ENCODE data around the gene TATDN2. TPM values are rescaled to one million over a fixed set of nuclear protein-coding genes. Genes with fewer than 3 reads are reported as not detected.

The TATDN2 gene
- polyA plus RNA-seq, 4 donors, result 13.8 to 28.3 (median 17.4) TPM

DNA sequence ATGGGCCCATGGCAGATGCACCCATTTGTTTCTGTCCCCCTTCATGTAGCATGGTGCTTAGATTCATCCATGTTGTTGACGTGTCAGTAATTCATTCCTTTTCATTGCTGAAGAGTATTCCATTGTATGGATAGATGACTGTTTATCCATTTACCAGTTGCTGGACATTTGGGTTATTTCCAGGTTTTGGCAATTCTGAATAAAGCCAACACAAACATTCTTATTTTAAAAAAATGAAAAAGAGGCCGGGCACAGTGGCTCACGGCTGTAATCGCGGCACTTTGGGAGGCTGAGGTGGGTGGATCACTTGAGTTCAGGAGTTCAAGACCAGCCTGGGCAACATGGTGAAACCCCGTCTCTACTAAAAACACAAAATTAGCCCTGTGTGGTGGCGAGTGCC lies 18.7 kb upstream of the TATDN2 start:
- no peak overlapping the region for H3K27ac ChIP-seq (ENCODE audit: low read depth in 1 of 3, low read length in 2 of 3)
- no peaks in the 10 kb centered on the region for H3K9me3 ChIP-seq (ENCODE audit: control insufficient read depth in 2 of 2, insufficient read depth in 1 of 2, low read depth in 1 of 2, low read length in 1 of 2)
- no peak for FAIRE-seq
- peaks cover 0 to 6% (median 2%) of the 10 kb centered on the region in 3 donors for H3K4me1 ChIP-seq (ENCODE audit: control insufficient read depth in 3 of 3, insufficient read depth in 2 of 3, low read depth in 1 of 3, low read length in 2 of 3)
- peaks cover 0 to 9% (median 2%) of the 10 kb centered on the region in 3 donors for H3K36me3 ChIP-seq (ENCODE audit: control insufficient read depth in 3 of 3, insufficient read depth in 2 of 3, low read depth in 1 of 3, low read length in 3 of 3)
- 93 to 95% (median 94%) methylated on average over 7 of the region's 7 CpGs for WGBS, 3 donors
- DNase-seq, result no peak
- no peaks in the 10 kb centered on the region for H3K27me3 ChIP-seq (ENCODE audit: control insufficient read depth in 3 of 3, insufficient read depth in 3 of 3, low read length in 3 of 3)
- no peak overlapping the region for H3K4me3 ChIP-seq (ENCODE audit: low read depth in 1 of 3, low read length in 3 of 3)

- DNase-seq, result no peak
- Histone ChIP-seq H3K27me3 (ENCODE audit: control insufficient read depth in 3 of 3, insufficient read depth in 3 of 3, low read length in 3 of 3) (no peaks in the 10 kb centered on the region), H3K9me3 (ENCODE audit: control insufficient read depth in 2 of 2, insufficient read depth in 1 of 2, low read depth in 1 of 2, low read length in 1 of 2) (no peaks in the 10 kb centered on the region), H3K4me1 (ENCODE audit: control insufficient read depth in 3 of 3, insufficient read depth in 2 of 3, low read depth in 1 of 3, low read length in 2 of 3) (no peaks in the 10 kb centered on the region), H3K36me3 (ENCODE audit: control insufficient read depth in 3 of 3, insufficient read depth in 2 of 3, low read depth in 1 of 3, low read length in 3 of 3) (peaks cover 0 to 16% (median 0%) of the 10 kb centered on the region in 3 donors), H3K4me3 (ENCODE audit: low read depth in 1 of 3, low read length in 3 of 3) (no peak overlapping the region), H3K27ac (ENCODE audit: low read depth in 1 of 3, low read length in 2 of 3) (no peak overlapping the region)
- FAIRE-seq, result no peak
- WGBS, 3 donors, result 78 to 89% (median 81%) methylated on average over 7 of the region's 7 CpGs
Measured at GRCh38 chr3:10232137-10232536, 16.1 kb upstream of the TATDN2 start.

DNA sequence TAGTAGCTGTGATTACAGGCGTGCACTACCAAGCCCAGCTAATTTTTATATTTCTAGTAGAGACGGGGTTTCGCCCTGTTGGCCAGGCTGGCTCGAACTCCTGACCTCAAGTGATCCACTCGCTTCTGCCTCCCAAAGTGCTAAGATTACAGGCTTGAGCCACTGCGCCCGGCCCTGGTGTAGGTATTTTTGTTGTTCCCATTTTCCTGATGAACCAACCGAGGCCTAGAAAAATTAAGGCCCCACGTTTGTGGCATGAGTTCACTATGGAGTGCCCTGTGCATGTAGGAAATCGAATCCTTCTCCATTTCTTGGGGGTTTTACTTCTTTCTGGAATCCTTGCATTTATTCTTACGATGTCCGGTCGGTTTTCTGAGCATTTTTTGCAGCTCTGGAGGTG lies 14.3 kb upstream of the TATDN2 start:
- no peak overlapping the region for H3K4me3 ChIP-seq (ENCODE audit: low read depth in 1 of 3, low read length in 3 of 3)
- WGBS, 3 donors, result 95 to 97% (median 95%) methylated on average over 13 of the region's 13 CpGs
- no peak for FAIRE-seq
- H3K27ac ChIP-seq (ENCODE audit: low read depth in 1 of 3, low read length in 2 of 3), result no peak overlapping the region
- H3K9me3 ChIP-seq (ENCODE audit: control insufficient read depth in 2 of 2, insufficient read depth in 1 of 2, low read depth in 1 of 2, low read length in 1 of 2), result no peaks in the 10 kb centered on the region
- H3K4me1 ChIP-seq (ENCODE audit: control insufficient read depth in 3 of 3, insufficient read depth in 2 of 3, low read depth in 1 of 3, low read length in 2 of 3), result no peaks in the 10 kb centered on the region
- no peaks in the 10 kb centered on the region for H3K27me3 ChIP-seq (ENCODE audit: control insufficient read depth in 3 of 3, insufficient read depth in 3 of 3, low read length in 3 of 3)
- peaks cover 0 to 13% (median 5%) of the 10 kb centered on the region in 3 donors for H3K36me3 ChIP-seq (ENCODE audit: control insufficient read depth in 3 of 3, insufficient read depth in 2 of 3, low read depth in 1 of 3, low read length in 3 of 3)
- DNase-seq, result no peak

DNA sequence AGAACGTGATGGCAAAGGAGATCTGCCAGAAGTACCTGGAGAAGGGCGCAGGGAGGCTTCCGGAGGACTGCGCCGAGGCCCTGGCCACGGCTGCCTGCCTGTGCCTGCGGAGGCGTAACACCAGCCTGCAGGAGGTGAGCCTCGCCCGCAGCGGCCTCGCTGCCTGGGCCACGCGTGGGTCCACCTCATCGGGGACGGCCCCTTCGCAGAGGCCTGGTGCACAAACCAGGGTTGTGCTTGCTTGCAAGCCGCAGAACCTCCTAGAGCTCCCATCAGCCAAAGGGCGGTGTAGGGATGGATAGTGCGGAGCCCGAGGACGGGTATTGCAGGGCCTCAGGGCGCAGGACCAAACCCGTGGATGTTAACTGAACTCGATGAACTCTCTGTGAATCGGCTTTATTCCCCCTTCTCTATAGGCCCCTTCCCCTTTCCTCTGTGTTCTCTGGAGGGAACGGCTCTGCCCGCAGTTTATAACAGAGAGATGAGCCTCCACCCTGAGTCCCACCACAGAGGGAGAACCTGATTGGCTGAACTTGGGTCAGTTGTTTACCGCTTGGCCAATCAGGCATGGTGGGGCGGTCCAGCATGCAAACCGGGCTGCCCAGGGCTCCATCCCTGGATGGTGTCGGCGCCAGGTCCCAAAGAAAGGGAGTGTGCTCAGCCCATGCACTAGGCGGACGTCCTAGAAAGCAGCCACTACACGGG lies 13.6 kb upstream of the TATDN2 start:
- Histone ChIP-seq H3K4me1 (ENCODE audit: control insufficient read depth in 3 of 3, insufficient read depth in 2 of 3, low read depth in 1 of 3, low read length in 2 of 3) (no peaks in the 10 kb centered on the region), H3K4me3 (ENCODE audit: low read depth in 1 of 3, low read length in 3 of 3) (no peak overlapping the region), H3K36me3 (ENCODE audit: control insufficient read depth in 3 of 3, insufficient read depth in 2 of 3, low read depth in 1 of 3, low read length in 3 of 3) (peaks cover 0 to 13% (median 8%) of the 10 kb centered on the region in 3 donors), H3K9me3 (ENCODE audit: control insufficient read depth in 2 of 2, insufficient read depth in 1 of 2, low read depth in 1 of 2, low read length in 1 of 2) (no peaks in the 10 kb centered on the region), H3K27me3 (ENCODE audit: control insufficient read depth in 3 of 3, insufficient read depth in 3 of 3, low read length in 3 of 3) (no peaks in the 10 kb centered on the region), H3K27ac (ENCODE audit: low read depth in 1 of 3, low read length in 2 of 3) (no peak overlapping the region)
- FAIRE-seq, result no peak
- WGBS, 3 donors, result 94 to 97% (median 96%) methylated on average over 35 to 36 of the region's 36 CpGs
- no peak for DNase-seq

DNA sequence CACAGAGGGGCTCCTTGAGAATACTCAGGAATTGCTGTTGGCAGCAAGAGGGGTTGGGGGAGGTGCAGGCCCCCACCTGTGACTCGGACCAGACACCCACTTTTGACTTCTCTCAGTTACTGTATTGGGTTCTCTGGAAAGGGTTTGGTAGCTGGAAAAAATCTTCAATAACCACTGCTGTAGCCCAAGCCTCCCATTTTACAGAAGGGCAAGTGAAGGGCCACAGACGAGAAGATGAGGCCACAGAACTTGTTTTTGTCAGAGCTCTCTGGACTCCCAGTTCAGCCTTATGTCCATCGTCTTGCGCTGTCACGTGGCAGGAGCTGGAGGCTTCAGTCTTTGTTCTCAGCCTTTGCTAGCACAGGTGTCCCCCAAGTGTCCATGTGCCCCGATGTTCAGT lies 12.7 kb upstream of the TATDN2 start:
- no peaks in the 10 kb centered on the region for H3K27me3 ChIP-seq (ENCODE audit: control insufficient read depth in 3 of 3, insufficient read depth in 3 of 3, low read length in 3 of 3)
- FAIRE-seq, result no peak
- 89 to 95% (median 93%) methylated on average over 6 of the region's 6 CpGs for WGBS, 3 donors
- H3K9me3 ChIP-seq (ENCODE audit: control insufficient read depth in 2 of 2, insufficient read depth in 1 of 2, low read depth in 1 of 2, low read length in 1 of 2), result no peaks in the 10 kb centered on the region
- DNase-seq, result no peak
- H3K27ac ChIP-seq (ENCODE audit: low read depth in 1 of 3, low read length in 2 of 3), result no peak overlapping the region
- peaks cover 0 to 13% (median 8%) of the 10 kb centered on the region in 3 donors for H3K36me3 ChIP-seq (ENCODE audit: control insufficient read depth in 3 of 3, insufficient read depth in 2 of 3, low read depth in 1 of 3, low read length in 3 of 3)
- no peak overlapping the region for H3K4me3 ChIP-seq (ENCODE audit: low read depth in 1 of 3, low read length in 3 of 3)
- H3K4me1 ChIP-seq (ENCODE audit: control insufficient read depth in 3 of 3, insufficient read depth in 2 of 3, low read depth in 1 of 3, low read length in 2 of 3), result no peaks in the 10 kb centered on the region

- Histone ChIP-seq H3K9me3 (ENCODE audit: control insufficient read depth in 2 of 2, insufficient read depth in 1 of 2, low read depth in 1 of 2, low read length in 1 of 2) (no peaks in the 10 kb centered on the region), H3K36me3 (ENCODE audit: control insufficient read depth in 3 of 3, insufficient read depth in 2 of 3, low read depth in 1 of 3, low read length in 3 of 3) (peaks cover 0 to 13% (median 8%) of the 10 kb centered on the region in 3 donors), H3K4me3 (ENCODE audit: low read depth in 1 of 3, low read length in 3 of 3) (no peak overlapping the region), H3K27ac (ENCODE audit: low read depth in 1 of 3, low read length in 2 of 3) (no peak overlapping the region), H3K27me3 (ENCODE audit: control insufficient read depth in 3 of 3, insufficient read depth in 3 of 3, low read length in 3 of 3) (no peaks in the 10 kb centered on the region), H3K4me1 (ENCODE audit: control insufficient read depth in 3 of 3, insufficient read depth in 2 of 3, low read depth in 1 of 3, low read length in 2 of 3) (no peaks in the 10 kb centered on the region)
- DNase-seq, result no peak
- FAIRE-seq, result no peak
- WGBS, 3 donors, result 82 to 89% (median 89%) methylated on average over 14 to 15 of the region's 15 CpGs
Measured at GRCh38 chr3:10238345-10239183, 9.7 kb upstream of the TATDN2 start.

DNA sequence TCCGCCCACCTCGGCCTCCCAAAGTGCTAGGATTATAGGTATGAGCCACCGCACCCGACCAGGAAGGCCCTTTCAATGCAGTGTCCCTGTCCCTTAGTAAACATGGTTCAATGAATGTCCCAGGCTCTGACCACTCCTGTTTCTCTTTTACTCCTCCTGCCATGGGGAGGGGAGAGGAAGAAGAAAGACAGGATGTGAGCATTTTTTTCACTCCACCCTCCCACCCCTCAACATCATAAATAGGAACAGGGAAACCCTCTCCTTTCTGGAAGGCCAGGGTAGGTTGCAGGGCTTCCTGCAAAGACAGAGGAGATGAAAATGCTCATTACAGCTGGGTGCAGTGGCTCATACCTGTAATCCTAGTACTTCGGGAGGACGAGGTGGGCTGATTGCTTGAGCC lies 7.5 kb upstream of the TATDN2 start:
- Histone ChIP-seq H3K36me3 (ENCODE audit: control insufficient read depth in 3 of 3, insufficient read depth in 2 of 3, low read depth in 1 of 3, low read length in 3 of 3) (peaks cover 0 to 8% (median 2%) of the 10 kb centered on the region in 3 donors), H3K27ac (ENCODE audit: low read depth in 1 of 3, low read length in 2 of 3) (no peak overlapping the region), H3K27me3 (ENCODE audit: control insufficient read depth in 3 of 3, insufficient read depth in 3 of 3, low read length in 3 of 3) (no peaks in the 10 kb centered on the region), H3K9me3 (ENCODE audit: control insufficient read depth in 2 of 2, insufficient read depth in 1 of 2, low read depth in 1 of 2, low read length in 1 of 2) (peaks cover 0 to 7% of the 10 kb centered on the region in 2 donors), H3K4me3 (ENCODE audit: low read depth in 1 of 3, low read length in 3 of 3) (no peak overlapping the region), H3K4me1 (ENCODE audit: control insufficient read depth in 3 of 3, insufficient read depth in 2 of 3, low read depth in 1 of 3, low read length in 2 of 3) (no peaks in the 10 kb centered on the region)
- no peak for DNase-seq
- WGBS, 3 donors, result 81 to 89% (median 81%) methylated on average over 6 of the region's 6 CpGs
- FAIRE-seq, result no peak

GRCh38 chr3:10242182-10243065 lies 5.8 kb upstream of the TATDN2 start:
- 77 to 84% (median 83%) methylated on average over 7 of the region's 7 CpGs for WGBS, 3 donors
- peak in 1 of 2 donors; percentile 64 for DNase-seq
- FAIRE-seq, result no peak
- Histone ChIP-seq H3K36me3 (ENCODE audit: control insufficient read depth in 3 of 3, insufficient read depth in 2 of 3, low read depth in 1 of 3, low read length in 3 of 3) (peaks cover 0 to 8% (median 0%) of the 10 kb centered on the region in 3 donors), H3K27ac (ENCODE audit: low read depth in 1 of 3, low read length in 2 of 3) (peak overlapping the region in 1 of 3 donors; percentile 42), H3K27me3 (ENCODE audit: control insufficient read depth in 3 of 3, insufficient read depth in 3 of 3, low read length in 3 of 3) (no peaks in the 10 kb centered on the region), H3K9me3 (ENCODE audit: control insufficient read depth in 2 of 2, insufficient read depth in 1 of 2, low read depth in 1 of 2, low read length in 1 of 2) (peaks cover 0 to 14% of the 10 kb centered on the region in 2 donors), H3K4me3 (ENCODE audit: low read depth in 1 of 3, low read length in 3 of 3) (no peak overlapping the region), H3K4me1 (ENCODE audit: control insufficient read depth in 3 of 3, insufficient read depth in 2 of 3, low read depth in 1 of 3, low read length in 2 of 3) (no peaks in the 10 kb centered on the region)

Measured in small intestine (tissue), 7 donors.